Measurements from ENCODE around the gene MAP3K12.
A peak's percentile ranks its signal among the peaks of the same experiment; 100 is the strongest.

The MAP3K12 gene

GRCh38 chr12:53502983-53503728 lies 3.9 kb upstream of the MAP3K12 start:
- TF ChIP-seq CTCF (IDR thresholded peaks at IDR 0.05; ENCODE audit: insufficient read depth, low read length, poor library complexity, severe bottlenecking): no peak
- H3K36me3 ChIP-seq (ENCODE audit: control insufficient read depth, insufficient read depth, low read length): peaks cover 20% of the 10 kb centered on the region
- no peak for DNase-seq (ENCODE audit: extremely low read depth, insufficient read length)
- H3K4me3 ChIP-seq (replicated peaks; ENCODE audit: low read depth, low read length): no peak overlapping the region
- no peaks in the 10 kb centered on the region for H3K27me3 ChIP-seq (replicated peaks; ENCODE audit: control insufficient read depth, insufficient read depth, low read length)

- Histone ChIP-seq H3K4me3 (replicated peaks; ENCODE audit: low read depth, low read length) (peak overlapping the region; percentile 85), H3K27me3 (replicated peaks; ENCODE audit: control insufficient read depth, insufficient read depth, low read length) (no peaks in the 10 kb centered on the region), H3K36me3 (ENCODE audit: control insufficient read depth, insufficient read depth, low read length) (peaks cover 19% of the 10 kb centered on the region)
- DNase-seq (ENCODE audit: extremely low read depth, insufficient read length): no peak
- TF ChIP-seq CTCF (IDR thresholded peaks at IDR 0.05; ENCODE audit: insufficient read depth, low read length, poor library complexity, severe bottlenecking): no peak
Observed at GRCh38 chr12:53502331-53502730, 3.1 kb upstream of the MAP3K12 start.

GRCh38 chr12:53501615-53502181 lies 2.4 kb upstream of the MAP3K12 start:
- Histone ChIP-seq H3K4me3 (replicated peaks; ENCODE audit: low read depth, low read length) (peak overlapping the region; percentile 85), H3K36me3 (ENCODE audit: control insufficient read depth, insufficient read depth, low read length) (peaks cover 14% of the 10 kb centered on the region), H3K27me3 (replicated peaks; ENCODE audit: control insufficient read depth, insufficient read depth, low read length) (no peaks in the 10 kb centered on the region)
- DNase-seq (ENCODE audit: extremely low read depth, insufficient read length): no peak
- TF ChIP-seq CTCF (IDR thresholded peaks at IDR 0.05; ENCODE audit: insufficient read depth, low read length, poor library complexity, severe bottlenecking): no peak

DNA sequence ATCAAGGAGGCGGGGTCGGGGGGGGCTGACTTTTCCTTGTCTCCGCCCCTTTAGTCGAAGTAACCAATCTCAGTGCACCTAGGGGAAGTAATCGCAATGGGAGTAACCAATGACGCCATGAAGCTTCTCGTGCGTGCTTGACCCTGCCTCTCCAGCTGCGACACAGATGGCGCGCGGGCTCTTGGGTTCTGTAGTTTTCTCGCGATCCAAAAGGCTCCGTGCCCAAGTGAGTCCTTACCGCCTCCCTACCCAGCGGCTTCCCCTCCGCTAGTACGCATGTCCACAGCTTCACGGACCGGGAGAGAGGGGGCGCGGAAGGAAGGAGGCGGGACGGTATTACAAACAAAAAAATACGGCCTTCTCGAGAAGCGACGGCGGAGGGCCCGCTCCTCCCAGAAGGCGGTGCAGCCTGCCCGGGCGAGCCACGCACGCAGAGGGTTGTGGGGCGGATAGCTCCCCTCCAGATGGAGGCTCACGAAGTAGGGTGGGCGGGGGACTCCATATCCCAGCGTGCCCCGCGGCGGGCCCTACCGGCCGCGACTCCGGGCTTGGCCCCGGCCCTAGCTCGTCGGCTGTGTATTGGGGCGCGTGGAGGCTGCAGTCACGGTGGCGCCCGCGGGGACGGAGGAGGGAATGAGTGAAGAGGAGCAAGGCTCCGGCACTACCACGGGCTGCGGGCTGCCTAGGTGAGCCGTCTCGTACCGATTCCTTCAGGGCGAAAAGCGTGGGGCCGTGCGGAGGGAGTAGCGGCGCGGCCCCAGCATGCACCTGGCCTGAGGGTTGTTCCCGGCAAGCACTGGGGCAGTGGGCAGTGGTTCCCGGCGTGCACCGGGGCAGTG lies 1.7 kb upstream of the MAP3K12 start, which contains the start of gene TARBP2:
TARBP2 (plus strand) TSS at position 508 of the 839 bp plus-strand sequence; CDS start at position 634, 126 bp downstream.
- peak; percentile 1 for TF ChIP-seq CTCF (IDR thresholded peaks at IDR 0.05; ENCODE audit: insufficient read depth, low read length, poor library complexity, severe bottlenecking)
- Histone ChIP-seq H3K4me3 (replicated peaks; ENCODE audit: low read depth, low read length) (peak within 1 kb of the TSS; percentile 85), H3K36me3 (ENCODE audit: control insufficient read depth, insufficient read depth, low read length) (peaks cover 9% of the 10 kb centered on the region), H3K27me3 (replicated peaks; ENCODE audit: control insufficient read depth, insufficient read depth, low read length) (no peaks in the 10 kb centered on the region)
- DNase-seq (ENCODE audit: extremely low read depth, insufficient read length): peak; percentile 96

DNA sequence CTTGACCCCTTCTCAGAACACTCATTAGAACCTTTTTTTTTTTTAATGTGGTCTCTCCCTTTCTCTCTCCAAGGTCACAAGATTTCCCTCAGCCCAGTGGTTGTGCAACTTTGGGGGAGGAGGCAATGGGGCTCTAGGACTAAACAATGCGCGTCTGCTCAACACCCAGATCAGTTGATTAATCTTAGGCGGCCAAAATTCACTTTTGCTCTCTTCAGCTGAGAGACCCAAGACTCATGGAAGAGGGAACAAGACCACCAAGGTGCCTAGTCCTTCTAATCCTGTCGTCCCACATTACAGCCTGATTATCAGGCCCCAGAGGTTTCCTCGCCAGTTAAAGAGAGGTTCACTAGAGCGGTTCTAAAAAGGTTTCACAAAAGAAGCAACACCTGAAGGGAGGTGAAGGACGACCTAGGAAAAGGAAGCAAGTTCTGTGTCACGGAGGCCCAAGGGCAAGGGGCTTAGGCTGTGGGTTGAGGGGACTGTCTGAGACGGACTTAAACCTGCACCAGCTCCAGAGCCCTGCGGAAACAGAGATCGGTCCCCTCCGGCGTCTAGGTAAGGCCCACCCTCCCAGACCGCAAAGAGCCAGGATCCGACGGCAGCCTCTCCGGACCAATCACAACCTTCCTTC lies 1.0 kb upstream of the MAP3K12 start:
- H3K4me3 ChIP-seq (replicated peaks; ENCODE audit: low read depth, low read length): peak overlapping the region; percentile 85
- H3K27me3 ChIP-seq (replicated peaks; ENCODE audit: control insufficient read depth, insufficient read depth, low read length): no peaks in the 10 kb centered on the region
- DNase-seq (ENCODE audit: extremely low read depth, insufficient read length): no peak
- TF ChIP-seq CTCF (IDR thresholded peaks at IDR 0.05; ENCODE audit: insufficient read depth, low read length, poor library complexity, severe bottlenecking): no peak
- H3K36me3 ChIP-seq (ENCODE audit: control insufficient read depth, insufficient read depth, low read length): peaks cover 5% of the 10 kb centered on the region

Data from GM06990 (cell line).